GM12872 (cell line): Measurements from ENCODE around the gene MRAS.

Experiments
- TF ChIP-seq, protein P1 (sequence below): IDR thresholded peaks from 3 replicates; pipeline ENCODE4 v1.5.1; 2011; ENCODE audit warnings: low read depth, mild to moderate bottlenecking, low read length, moderate library complexity; ENCODE audit not compliant: insufficient read depth

Gene MRAS

GRCh38 chr3:138376663-138377062 lies 28.3 kb downstream of the MRAS start:
- TF ChIP-seq, protein P1, sequence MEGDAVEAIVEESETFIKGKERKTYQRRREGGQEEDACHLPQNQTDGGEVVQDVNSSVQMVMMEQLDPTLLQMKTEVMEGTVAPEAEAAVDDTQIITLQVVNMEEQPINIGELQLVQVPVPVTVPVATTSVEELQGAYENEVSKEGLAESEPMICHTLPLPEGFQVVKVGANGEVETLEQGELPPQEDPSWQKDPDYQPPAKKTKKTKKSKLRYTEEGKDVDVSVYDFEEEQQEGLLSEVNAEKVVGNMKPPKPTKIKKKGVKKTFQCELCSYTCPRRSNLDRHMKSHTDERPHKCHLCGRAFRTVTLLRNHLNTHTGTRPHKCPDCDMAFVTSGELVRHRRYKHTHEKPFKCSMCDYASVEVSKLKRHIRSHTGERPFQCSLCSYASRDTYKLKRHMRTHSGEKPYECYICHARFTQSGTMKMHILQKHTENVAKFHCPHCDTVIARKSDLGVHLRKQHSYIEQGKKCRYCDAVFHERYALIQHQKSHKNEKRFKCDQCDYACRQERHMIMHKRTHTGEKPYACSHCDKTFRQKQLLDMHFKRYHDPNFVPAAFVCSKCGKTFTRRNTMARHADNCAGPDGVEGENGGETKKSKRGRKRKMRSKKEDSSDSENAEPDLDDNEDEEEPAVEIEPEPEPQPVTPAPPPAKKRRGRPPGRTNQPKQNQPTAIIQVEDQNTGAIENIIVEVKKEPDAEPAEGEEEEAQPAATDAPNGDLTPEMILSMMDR, result no peak

DNA sequence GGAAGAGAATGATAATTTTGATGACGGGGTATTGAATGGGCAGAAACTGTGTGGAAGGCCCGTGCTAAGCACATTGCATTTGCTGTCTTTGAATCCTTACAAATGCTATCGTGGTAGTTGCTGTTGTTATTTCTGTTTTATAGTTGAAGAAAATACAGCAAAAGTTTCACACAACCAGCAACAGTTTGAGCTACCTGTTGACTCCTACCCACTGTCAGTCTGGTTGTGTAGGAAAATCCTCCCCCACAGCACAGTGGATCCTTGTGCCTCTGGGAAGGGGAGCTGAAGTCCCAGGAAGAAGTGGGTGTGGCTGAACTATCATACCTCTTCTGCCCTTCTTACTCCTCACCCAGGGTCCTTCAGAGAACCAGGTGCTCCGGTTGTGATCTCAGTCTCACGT lies 29.4 kb downstream of the MRAS start:
- TF ChIP-seq, protein P1, result no peak

- TF ChIP-seq, protein P1, result no peak
Measured at GRCh38 chr3:138378331-138378730, 30.0 kb downstream of the MRAS start.

- TF ChIP-seq, protein P1, result no peak
Measured at GRCh38 chr3:138378990-138379389, 30.6 kb downstream of the MRAS start.

GRCh38 chr3:138381413-138381901 lies 33.1 kb downstream of the MRAS start:
- TF ChIP-seq, protein P1, result no peak

DNA sequence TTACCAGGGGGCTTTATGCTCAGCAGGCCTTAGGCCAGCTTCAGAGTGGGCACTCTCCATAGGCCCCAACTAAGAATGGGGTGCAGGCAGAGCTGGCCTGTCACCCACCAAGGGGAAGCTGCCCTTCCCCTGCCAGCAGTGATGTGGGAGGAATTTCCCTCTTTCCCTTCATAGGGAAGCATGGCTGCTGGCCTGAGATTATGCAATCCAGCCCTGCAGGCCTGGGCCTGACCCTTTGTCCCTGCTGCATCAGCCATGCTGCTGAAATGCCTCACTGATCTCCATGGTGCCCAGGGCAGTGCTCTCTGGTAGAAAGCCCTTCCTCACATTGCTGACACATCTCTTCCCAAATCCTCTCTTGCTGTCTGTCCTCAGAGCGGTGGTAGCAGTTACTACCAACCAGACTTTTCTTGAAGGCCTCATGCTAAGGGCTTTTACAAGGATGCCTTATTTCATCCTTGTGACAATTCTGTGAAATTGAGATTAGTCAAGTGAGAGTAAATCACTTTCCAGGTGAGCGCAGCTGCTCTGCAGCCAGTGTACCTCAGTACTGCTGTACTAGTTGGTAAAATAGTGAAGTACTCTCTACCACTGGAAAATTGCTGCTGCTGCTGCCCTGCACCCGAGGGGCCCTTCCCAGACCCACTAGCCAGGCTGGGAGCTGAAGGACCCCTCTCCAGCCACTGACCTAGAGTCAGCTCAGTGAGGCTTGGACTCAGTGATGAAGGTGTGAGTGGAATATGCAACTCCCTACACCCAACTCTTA lies 33.8 kb downstream of the MRAS start:
- TF ChIP-seq, protein P1, result no peak

DNA sequence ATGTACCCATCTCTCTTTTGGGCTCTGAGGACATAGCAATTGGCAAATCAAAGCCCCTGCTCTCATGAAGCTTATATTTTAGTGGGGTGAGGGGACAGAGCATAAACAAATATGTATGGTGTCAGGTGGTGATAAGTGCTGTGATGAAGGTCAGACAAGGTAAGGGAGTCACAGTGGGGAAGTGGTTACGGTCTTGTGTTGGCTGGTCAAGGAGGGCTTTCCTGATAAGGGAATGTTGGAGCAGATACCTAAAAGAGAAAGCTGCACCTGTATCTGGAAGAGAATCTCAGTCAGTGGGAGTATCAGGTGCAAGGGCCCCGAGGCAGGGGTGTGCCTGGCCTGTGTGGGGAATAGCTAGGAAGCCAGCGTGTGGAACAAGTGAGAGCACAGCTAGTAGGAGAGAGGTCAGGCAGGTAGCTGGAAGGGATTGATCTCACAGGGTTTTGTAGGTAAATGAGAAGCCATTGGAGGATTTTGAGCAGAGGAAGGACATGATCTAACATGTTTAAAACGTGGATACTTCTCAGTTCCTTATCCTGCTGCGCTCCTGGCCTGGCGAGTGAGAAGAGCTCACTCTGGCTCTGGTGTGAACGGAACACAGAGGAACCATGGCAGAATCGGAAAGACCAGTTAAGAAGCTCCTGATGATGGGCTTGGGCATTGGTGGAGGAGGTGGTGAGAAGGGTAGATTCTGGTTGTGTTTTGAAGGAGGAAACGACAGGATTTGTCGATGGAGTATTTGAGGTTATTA lies 35.5 kb downstream of the MRAS start:
- TF ChIP-seq, protein P1, result no peak
